ENCODE data around the gene PTBP1. TPM values are rescaled to one million over a fixed set of nuclear protein-coding genes. Genes with fewer than 3 reads are reported as not detected.

The PTBP1 gene
- total and polyA plus RNA-seq, 9 of the 15 experiments (the other 6 are each of a cell fraction or from before 2014, with no cell fraction given) = 14.0 to 759 (median 234) TPM

- TF ChIP-seq, protein P1, sequence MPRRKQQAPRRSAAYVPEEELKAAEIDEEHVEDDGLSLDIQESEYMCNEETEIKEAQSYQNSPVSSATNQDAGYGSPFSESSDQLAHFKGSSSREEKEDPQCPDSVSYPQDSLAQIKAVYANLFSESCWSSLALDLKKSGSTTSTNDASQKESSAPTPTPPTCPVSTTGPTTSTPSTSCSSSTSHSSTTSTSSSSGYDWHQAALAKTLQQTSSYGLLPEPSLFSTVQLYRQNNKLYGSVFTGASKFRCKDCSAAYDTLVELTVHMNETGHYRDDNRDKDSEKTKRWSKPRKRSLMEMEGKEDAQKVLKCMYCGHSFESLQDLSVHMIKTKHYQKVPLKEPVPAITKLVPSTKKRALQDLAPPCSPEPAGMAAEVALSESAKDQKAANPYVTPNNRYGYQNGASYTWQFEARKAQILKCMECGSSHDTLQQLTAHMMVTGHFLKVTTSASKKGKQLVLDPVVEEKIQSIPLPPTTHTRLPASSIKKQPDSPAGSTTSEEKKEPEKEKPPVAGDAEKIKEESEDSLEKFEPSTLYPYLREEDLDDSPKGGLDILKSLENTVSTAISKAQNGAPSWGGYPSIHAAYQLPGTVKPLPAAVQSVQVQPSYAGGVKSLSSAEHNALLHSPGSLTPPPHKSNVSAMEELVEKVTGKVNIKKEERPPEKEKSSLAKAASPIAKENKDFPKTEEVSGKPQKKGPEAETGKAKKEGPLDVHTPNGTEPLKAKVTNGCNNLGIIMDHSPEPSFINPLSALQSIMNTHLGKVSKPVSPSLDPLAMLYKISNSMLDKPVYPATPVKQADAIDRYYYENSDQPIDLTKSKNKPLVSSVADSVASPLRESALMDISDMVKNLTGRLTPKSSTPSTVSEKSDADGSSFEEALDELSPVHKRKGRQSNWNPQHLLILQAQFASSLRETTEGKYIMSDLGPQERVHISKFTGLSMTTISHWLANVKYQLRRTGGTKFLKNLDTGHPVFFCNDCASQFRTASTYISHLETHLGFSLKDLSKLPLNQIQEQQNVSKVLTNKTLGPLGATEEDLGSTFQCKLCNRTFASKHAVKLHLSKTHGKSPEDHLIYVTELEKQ (CRISPR knock-in tag; IDR thresholded peaks at IDR 0.05) = no peak
- no peak for TF ChIP-seq LCOR (CRISPR knock-in tag; IDR thresholded peaks at IDR 0.05)
- no peak for TF ChIP-seq TFE3 (CRISPR knock-in tag; IDR thresholded peaks at IDR 0.05)
Observed at GRCh38 chr19:844546-844971, 47.3 kb downstream of the PTBP1 start (continued).

Data from K562 (cell line).